NK-92 treated with Interleukin-12 subunit alpha and Interleukin-12 subunit beta, amount 100 ng/mL, for 24 hours (cell line): ENCODE data around the gene KCNH3.

Experiments used
- DNase-seq: peaks from one replicate; lab custom pipeline; 2025; lab: John Stamatoyannopoulos, UW

KCNH3 gene

GRCh38 chr12:49559011-49559675 is 20.3 kb downstream of the KCNH3 start:
- no peak for DNase-seq

GRCh38 chr12:49560695-49561094 is 21.9 kb downstream of the KCNH3 start:
- no peak for DNase-seq

- DNase-seq: no peak
Observed at GRCh38 chr12:49562233-49562632, 23.4 kb downstream of the KCNH3 start.

GRCh38 chr12:49562831-49563230 is 24.0 kb downstream of the KCNH3 start:
- no peak for DNase-seq

- no peak for DNase-seq
Observed at GRCh38 chr12:49563951-49564685, 25.3 kb downstream of the KCNH3 start.

GRCh38 chr12:49564686-49565405 is 26.0 kb downstream of the KCNH3 start:
- DNase-seq: no peak

GRCh38 chr12:49565406-49566265 is 26.8 kb downstream of the KCNH3 start:
- no peak for DNase-seq

GRCh38 chr12:49566361-49566760 is 27.5 kb downstream of the KCNH3 start:
- no peak for DNase-seq

GRCh38 chr12:49567302-49567610 is 28.4 kb downstream of the KCNH3 start:
- DNase-seq: no peak

- peak; percentile 81 for DNase-seq
Observed at GRCh38 chr12:49567611-49568441, 29.0 kb downstream of the KCNH3 start, which contains the start of gene MCRS1. Gene MCRS1, minus strand, starts transcription at chr12:49568142. Its CDS starts 1,411 bp downstream, at chr12:49566731.

GRCh38 chr12:49568442-49569162 is 29.8 kb downstream of the KCNH3 start:
- no peak for DNase-seq

- no peak for DNase-seq
Observed at GRCh38 chr12:49577589-49578315, 38.9 kb downstream of the KCNH3 start.

GRCh38 chr12:49578471-49579112 is 39.8 kb downstream of the KCNH3 start:
- no peak for DNase-seq

GRCh38 chr12:49580572-49581535 is 42.0 kb downstream of the KCNH3 start:
- no peak for DNase-seq

- no peak for DNase-seq
Observed at GRCh38 chr12:49582201-49582600, 43.4 kb downstream of the KCNH3 start.

- DNase-seq: no peak
Observed at GRCh38 chr12:49582850-49583249, 44.0 kb downstream of the KCNH3 start.

- no peak for DNase-seq
Observed at GRCh38 chr12:49583366-49584094, 44.7 kb downstream of the KCNH3 start.
